GM18498 (cell line): ENCODE measurements around the gene TTLL12.

Experiments
- ATAC-seq: cut with Tn5 transposase; IDR thresholded peaks from one replicate; pipeline ENCODE4 v1.9.1; 2021; ENCODE audit warnings: mild to moderate bottlenecking, moderate library complexity; ENCODE audit not compliant: unreplicated experiment

TTLL12 gene

DNA sequence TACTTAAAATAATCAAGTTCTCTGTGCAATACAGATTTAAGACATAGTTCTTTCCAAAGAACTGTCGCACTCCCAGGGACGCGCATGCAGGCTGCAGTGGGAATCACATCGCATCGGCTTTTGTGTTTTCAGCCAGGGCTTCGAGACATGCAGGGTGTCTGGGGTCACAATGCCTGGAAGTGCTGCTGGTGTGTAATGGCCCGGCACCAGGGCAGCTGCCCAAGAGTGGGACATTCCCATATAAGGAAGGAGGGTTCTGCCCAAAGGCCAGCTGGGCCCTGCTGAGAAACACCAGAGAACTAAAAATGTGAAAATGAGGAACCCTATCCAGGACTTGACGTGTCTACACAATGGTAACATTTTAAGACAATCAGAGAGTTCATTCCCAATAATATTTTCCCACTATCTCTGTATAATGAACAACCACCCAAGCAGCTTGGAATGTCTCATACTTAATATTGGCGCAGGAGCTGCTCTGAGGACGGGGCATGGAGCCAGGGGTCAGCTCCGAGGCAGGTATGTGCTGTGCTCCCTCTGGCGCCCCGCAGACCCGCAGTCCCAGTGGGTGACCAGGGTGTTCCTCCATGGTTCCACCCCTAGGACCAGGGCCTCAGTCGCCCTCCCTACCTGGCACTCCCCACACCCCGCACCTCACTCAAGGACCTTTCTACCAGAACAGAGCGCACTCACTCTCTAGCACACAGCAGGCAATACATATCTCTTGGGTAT is 55.0 kb downstream of the TTLL12 start:
- no peak for ATAC-seq

DNA sequence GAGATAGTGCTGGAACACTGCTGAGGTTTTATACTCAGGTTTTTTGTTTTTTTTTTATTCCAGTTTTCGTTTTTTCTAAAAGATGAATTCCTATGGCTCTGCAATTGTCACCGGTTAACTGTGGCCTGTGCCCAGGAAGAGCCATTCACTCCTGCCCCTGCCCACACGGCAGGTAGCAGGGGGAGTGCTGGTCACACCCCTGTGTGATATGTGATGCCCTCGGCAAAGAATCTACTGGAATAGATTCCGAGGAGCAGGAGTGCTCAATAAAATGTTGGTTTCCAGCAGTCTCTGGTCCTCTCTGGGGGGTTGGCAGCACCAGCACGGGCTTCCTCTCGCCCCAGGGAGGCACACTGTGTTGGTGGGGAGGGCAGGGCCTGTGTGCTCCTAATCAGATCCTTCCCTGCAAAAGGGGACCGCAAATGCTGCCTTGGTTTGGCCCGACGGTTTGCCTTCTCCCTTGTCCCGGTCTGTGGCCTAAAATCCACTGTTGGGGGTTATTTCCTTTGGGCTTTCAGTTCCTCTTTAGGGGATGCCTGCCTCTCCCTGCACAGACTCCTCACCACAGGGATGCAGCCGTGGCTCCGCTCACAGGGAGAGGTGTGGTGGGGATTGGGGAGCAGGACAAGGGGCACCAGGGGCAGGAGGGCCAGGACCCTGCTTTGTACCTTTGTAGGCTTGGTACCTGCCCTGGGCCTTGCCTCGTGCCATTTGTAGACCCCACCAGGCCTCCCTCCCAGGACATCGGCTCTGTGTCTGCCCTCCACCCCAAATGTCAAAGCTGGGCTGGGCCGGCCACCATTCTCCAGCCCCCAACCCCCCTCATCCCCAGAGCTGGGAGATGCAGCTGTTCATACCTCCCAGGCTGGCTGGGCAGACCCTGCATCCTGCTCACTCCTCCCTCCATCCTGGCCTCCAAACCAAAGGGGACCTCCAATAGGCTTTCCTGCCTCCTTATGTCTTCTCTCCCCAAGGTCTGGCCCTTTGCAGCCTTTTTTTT is 57.2 kb downstream of the TTLL12 start:
- ATAC-seq = no peak

DNA sequence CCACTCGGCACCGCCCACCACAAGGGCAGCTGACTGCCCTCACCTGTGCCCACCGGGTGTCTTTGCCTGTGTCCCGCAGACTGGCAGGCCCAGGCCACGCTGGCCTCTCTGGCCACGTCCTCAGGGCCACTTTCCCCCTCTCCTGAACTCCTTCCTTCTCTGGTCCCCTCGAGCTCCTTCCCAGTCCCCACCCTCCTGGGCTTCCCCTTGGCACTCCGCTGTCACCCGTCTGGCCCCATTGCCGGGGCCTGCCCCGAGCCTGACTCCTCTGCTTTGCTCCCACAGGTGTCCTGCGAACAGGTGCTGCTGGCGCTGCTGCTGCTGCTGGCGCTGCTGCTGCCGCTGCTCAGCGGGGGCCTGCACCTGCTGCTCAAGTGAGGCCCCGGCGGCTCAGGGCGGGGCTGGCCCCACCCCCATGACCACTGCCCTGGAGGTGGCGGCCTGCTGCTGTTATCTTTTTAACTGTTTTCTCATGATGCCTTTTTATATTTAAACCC is 58.0 kb downstream of the TTLL12 start:
- ATAC-seq = no peak

DNA sequence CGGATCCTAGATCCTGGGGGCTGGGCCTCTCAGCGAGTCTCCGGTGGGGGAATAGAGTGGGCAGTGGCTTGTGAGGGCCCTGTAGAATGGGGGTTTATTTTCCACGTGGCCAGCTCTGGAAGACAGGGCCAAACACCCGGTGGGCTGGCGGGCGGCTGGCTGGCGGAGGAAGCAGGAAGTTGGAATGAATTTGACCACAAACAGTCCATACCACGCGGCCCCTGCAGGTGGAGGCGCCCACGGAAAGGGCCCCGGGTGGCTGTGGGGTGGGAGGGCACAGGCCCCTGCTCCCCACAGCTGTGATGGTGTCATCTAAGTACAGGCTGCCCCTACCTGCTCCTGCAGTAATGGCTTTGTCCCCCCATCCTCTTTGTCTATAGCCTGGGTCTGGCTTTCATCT is 58.8 kb downstream of the TTLL12 start:
- no peak for ATAC-seq

DNA sequence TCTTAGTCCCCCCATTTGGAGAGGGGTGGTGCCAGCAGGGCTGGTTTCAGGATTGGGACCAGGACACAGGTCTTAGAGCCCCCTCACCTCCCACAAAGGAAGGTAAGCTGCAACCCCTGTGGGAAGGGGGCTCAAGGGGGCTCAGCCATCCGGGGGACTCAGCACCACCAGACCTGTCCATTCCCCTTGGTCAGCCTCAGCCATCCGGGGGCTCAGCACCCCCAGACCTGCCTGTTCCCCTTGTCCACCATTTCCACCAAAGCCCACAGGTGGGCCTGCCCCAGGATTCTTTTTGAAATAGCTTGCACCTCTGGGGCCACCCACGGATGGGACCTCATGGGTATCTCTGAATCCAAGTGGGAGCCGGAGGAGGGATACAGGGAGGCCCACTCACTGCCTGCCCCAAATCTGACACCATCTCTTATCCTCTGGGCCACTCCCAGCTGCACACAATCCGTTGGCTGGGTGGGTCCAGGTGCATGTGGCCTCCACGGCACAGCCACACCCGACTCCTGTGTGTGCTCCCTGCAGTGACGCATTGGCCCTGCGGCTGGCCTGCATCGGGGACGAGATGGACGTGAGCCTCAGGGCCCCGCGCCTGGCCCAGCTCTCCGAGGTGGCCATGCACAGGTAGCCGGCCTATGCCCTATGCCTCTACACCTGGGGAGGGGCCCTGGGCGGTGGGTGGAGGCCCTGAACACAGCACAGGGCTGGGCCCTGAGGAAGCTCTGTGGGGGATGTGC is 59.6 kb downstream of the TTLL12 start:
- no peak for ATAC-seq

DNA sequence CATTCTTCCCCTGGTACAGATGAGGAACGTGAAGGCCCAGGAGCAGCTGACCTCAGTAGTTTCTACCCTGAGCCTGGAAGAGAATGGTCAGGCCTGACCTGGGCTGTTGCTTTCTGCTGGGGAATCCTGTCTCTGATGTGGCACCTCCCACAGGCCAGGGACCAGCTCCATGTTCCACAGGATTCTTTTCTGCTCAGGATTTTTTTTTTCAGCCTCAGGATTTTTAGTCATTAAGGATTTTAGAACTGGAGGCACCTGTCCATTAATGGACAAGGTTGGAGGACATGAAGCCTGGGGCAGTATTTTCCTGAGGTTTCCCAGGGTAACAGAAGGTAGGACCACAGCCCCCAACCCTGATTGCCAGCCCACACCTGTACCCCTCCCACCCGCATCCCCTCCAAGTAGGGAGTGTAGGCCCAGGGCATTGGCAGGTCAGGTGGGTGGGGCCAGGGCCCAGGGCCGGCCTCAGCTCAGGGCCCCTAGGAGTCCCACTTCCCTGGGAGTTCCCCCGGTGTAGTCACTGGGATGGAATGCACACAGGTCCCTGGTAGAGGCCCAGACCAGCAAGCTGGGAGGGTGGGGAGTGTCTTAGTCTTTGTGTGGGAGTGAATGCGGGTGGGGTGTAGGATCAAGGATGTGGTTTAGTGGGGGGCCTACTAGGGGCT is 60.3 kb downstream of the TTLL12 start:
- ATAC-seq = no peak

DNA sequence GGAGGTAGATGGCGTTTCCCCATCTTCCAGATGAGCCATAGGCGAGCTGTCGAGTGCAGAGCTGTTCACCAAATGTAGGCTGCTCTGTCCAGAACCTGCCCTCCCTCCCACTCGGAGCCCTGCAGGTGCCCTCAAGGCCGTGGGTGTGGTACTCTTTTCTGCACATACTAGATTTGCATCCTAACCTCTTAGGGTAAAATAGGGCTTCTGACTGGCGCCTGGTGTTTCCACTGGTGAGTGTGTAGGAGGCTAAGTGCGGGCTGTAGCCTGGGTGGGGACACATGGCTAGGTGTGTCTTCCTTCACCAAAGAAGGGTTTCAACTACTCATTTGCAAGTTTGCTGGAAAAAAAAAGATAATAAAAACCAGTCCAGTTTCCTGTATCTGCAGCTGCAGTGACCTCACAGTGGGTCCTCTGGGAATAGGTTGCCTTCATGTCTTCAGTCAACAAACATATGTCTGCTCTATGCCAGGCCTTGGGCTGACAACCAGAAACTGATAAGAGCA is 67.9 kb downstream of the TTLL12 start:
- peak; percentile 60 for ATAC-seq

DNA sequence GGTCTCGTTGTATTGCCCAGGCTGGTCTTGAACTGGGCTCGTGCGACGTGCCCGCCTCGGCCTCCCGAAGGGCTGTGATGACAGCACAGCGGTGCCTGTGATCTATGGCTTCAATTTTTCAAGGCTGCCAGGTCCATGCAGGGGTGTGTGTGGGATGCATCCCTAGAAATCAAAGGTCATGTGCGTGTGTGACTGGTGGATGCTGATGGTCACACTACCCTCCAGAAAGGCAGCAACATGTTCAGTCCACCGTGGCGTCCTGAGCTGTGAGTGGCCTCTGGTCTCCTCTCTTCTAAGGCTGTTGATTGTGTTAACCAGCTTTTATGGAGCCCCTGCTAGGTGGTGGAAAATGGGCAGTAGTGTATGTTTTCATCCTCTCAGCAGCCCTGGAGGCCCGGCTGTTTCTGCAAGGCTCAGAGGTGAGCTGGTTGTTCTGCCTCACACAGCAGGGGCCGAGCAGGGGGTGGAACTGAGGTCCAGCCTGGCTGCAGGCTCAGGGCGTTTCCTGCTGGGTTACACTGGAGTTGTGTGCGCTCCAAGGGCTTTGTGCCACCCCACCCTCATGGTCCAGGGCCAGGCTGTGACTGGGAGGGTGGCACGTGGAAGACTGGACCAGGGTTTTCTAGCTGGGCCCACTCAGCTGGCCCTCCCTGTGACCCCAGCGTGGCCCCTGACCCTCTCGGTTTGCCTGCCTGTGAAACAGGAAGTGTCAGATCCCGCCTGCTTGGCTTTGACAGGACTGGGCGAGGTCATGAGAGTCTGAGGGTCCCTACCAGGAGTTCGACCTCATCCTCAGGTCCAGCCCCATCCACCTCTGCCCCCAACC is 68.7 kb downstream of the TTLL12 start:
- ATAC-seq = peak; percentile 2

DNA sequence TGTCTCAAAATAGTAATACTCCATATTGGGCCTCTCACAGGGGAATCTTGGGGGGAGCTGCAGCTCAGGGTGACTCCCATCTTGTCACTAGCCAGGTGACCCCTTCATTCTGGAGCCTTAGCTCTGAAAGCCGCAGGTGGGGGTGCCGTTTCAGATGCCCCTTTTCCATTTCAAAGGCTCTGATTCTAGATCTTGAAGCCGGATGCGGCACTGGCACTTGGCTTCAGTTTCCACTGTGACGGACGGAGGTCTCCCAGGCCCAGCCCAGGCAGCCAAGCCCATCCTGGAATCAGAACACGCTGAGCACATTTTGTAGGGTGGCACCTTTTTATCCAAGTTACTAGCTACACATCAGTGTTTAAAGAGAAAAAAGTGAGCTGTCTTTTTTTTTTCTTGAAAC is 70.0 kb downstream of the TTLL12 start:
- no peak for ATAC-seq
